Panc1 (cell line): Measurements from ENCODE around the gene IER3IP1.

Experiments
- CTCF ChIP-seq: fragments of 450-650 bp; IDR thresholded peaks from 2 replicates; pipeline ENCODE4 v1.5.1; 2017; ENCODE audit warnings: mild to moderate bottlenecking
- REST ChIP-seq, 2 experiments: IDR thresholded peaks; 2 replicates each; pipeline ENCODE4 v1.6.1; 2011 to 2012; ENCODE audit warnings: low read depth in 2 of 2, control low read depth in 1 of 2, low read length in 1 of 2, mild to moderate bottlenecking in 1 of 2, moderate library complexity in 1 of 2; ENCODE audit not compliant: insufficient read depth in 1 of 2
- SIN3A ChIP-seq: IDR thresholded peaks from 2 replicates; pipeline ENCODE4 v1.6.1; 2012; ENCODE audit warnings: low read depth, mild to moderate bottlenecking, low read length, moderate library complexity, borderline replicate concordance; ENCODE audit not compliant: insufficient read depth
- TCF7L2 ChIP-seq: IDR thresholded peaks from 2 replicates; pipeline ENCODE4 v1.6.1; 2011; ENCODE audit warnings: mild to moderate bottlenecking, low read depth, low read length, inconsistent platforms

GRCh38 chr18:47115205-47115604 is 61.0 kb downstream of the IER3IP1 start:
- TF ChIP-seq CTCF, result no peak
- TF ChIP-seq REST (IDR thresholded peaks at IDR 0.05; ENCODE audit: insufficient read depth in 1 of 2, low read depth in 2 of 2, low read length in 1 of 2), result no peak
- TF ChIP-seq TCF7L2, result no peak
- TF ChIP-seq SIN3A, result no peak
